H9 (cell line): Measurements from ENCODE around the gene SDK1. TPM values are rescaled to one million over a fixed set of nuclear protein-coding genes. Genes with fewer than 3 reads are reported as not detected.

Experiments
- DNase-seq: peaks from one replicate; pipeline ENCODE4 v3.0.0-alpha.2; 2017
- H2AFZ ChIP-seq: one replicate; pipeline ENCODE4 v1.6.1; 2013; ENCODE audit warnings: mild to moderate bottlenecking, low read length, control low read depth, moderate library complexity
- H2AK5ac ChIP-seq: 2 replicates; pipeline ENCODE4 v1.6.1; 2013; ENCODE audit warnings: low read length, control low read depth, mixed read lengths; ENCODE audit not compliant: insufficient read length
- H2BK120ac ChIP-seq: one replicate; pipeline ENCODE4 v1.6.1; 2013; ENCODE audit warnings: low read depth, mild to moderate bottlenecking, low read length, control low read depth, inconsistent platforms; ENCODE audit not compliant: poor library complexity, severe bottlenecking
- H2BK12ac ChIP-seq: 2 replicates; pipeline ENCODE4 v1.6.1; 2013; ENCODE audit warnings: low read length, control low read depth, mixed read lengths, low read depth; ENCODE audit not compliant: insufficient read length
- H2BK15ac ChIP-seq: 2 replicates; pipeline ENCODE4 v1.6.1; 2013; ENCODE audit warnings: low read depth, low read length, control low read depth
- H2BK20ac ChIP-seq: one replicate; pipeline ENCODE4 v1.6.1; 2013; ENCODE audit warnings: low read depth, mild to moderate bottlenecking, low read length, control low read depth, inconsistent platforms; ENCODE audit not compliant: poor library complexity, severe bottlenecking
- H2BK5ac ChIP-seq: 2 replicates; pipeline ENCODE4 v1.6.1; 2013; ENCODE audit warnings: low read length, control low read depth, mixed read lengths; ENCODE audit not compliant: insufficient read length
- H3K14ac ChIP-seq: 2 replicates; pipeline ENCODE4 v1.6.1; 2013; ENCODE audit warnings: low read length, control low read depth; ENCODE audit not compliant: insufficient read depth
- H3K18ac ChIP-seq: 2 replicates; pipeline ENCODE4 v1.6.1; 2013; ENCODE audit warnings: low read depth, mild to moderate bottlenecking, mixed read lengths, low read length, control low read depth; ENCODE audit not compliant: insufficient read length
- H3K23ac ChIP-seq: 2 replicates; pipeline ENCODE4 v1.6.1; 2013; ENCODE audit warnings: low read length, control low read depth, mixed read lengths, low read depth; ENCODE audit not compliant: insufficient read length
- H3K23me2 ChIP-seq: 2 replicates; pipeline ENCODE4 v1.6.1; 2013; ENCODE audit warnings: low read depth, mild to moderate bottlenecking, mixed read lengths, low read length, control low read depth; ENCODE audit not compliant: insufficient read length, poor library complexity, severe bottlenecking
- H3K27ac ChIP-seq: 2 replicates; pipeline ENCODE4 v1.5.1; 2013; ENCODE audit warnings: low read length, control low read depth, mixed read lengths, low read depth; ENCODE audit not compliant: insufficient read length
- H3K27me3 ChIP-seq: 2 replicates; pipeline ENCODE4 v1.6.1; 2013; ENCODE audit warnings: low read length, control low read depth, inconsistent platforms; ENCODE audit not compliant: insufficient read depth
- H3K4ac ChIP-seq: 2 replicates; pipeline ENCODE4 v1.6.1; 2013; ENCODE audit warnings: low read depth, mild to moderate bottlenecking, control low read depth, inconsistent platforms, low read length, moderate library complexity
- H3K4me1 ChIP-seq: 2 replicates; pipeline ENCODE4 v1.6.1; 2013; ENCODE audit warnings: low read length, control low read depth, inconsistent platforms; ENCODE audit not compliant: insufficient read depth
- H3K4me2 ChIP-seq: 2 replicates; pipeline ENCODE4 v1.6.1; 2013; ENCODE audit warnings: low read length, control low read depth, mixed read lengths; ENCODE audit not compliant: insufficient read length, insufficient read depth
- H3K56ac ChIP-seq: 2 replicates; pipeline ENCODE4 v1.6.1; 2013; ENCODE audit warnings: low read depth, mild to moderate bottlenecking, mixed read lengths, low read length, control low read depth; ENCODE audit not compliant: insufficient read length
- H3K79me1 ChIP-seq: 2 replicates; pipeline ENCODE4 v1.6.1; 2013; ENCODE audit warnings: low read depth, mild to moderate bottlenecking, moderate library complexity, low read length, control low read depth, inconsistent platforms; ENCODE audit not compliant: insufficient read depth, poor library complexity, severe bottlenecking
- H3K79me2 ChIP-seq: 2 replicates; pipeline ENCODE4 v1.6.1; 2013; ENCODE audit warnings: low read length, control low read depth, inconsistent platforms; ENCODE audit not compliant: insufficient read depth
- H3K9ac ChIP-seq: 2 replicates; pipeline ENCODE4 v1.6.1; 2013; ENCODE audit warnings: low read length, control low read depth, mixed read lengths; ENCODE audit not compliant: insufficient read length; ENCODE audit errors: extremely low read depth
- H3K9me3 ChIP-seq: one replicate; pipeline ENCODE4 v1.6.1; 2013; ENCODE audit warnings: low read depth, low read length, inconsistent platforms; ENCODE audit not compliant: control insufficient read depth
- H3T11ph ChIP-seq: one replicate; pipeline ENCODE4 v1.6.1; 2013; ENCODE audit warnings: mild to moderate bottlenecking, low read length, control low read depth, inconsistent platforms
- H4K20me1 ChIP-seq: one replicate; pipeline ENCODE4 v1.6.1; 2013; ENCODE audit not compliant: control insufficient read depth, insufficient read length, insufficient read depth
- H4K5ac ChIP-seq: 2 replicates; pipeline ENCODE4 v1.6.1; 2013; ENCODE audit warnings: low read depth, mild to moderate bottlenecking, mixed read lengths, low read length, control low read depth; ENCODE audit not compliant: insufficient read length
- H4K8ac ChIP-seq: replicated peaks from 2 replicates; pipeline ENCODE4 v1.6.1; 2013; ENCODE audit warnings: low read length, control low read depth, mixed read lengths, low read depth; ENCODE audit not compliant: insufficient read length
- H4K91ac ChIP-seq: 2 replicates; pipeline ENCODE4 v1.6.1; 2013; ENCODE audit warnings: low read depth, mild to moderate bottlenecking, moderate library complexity, mixed read lengths, low read length, control low read depth; ENCODE audit not compliant: insufficient read length
- H3K27ac Mint-ChIP-seq, 3 experiments: 2 replicates in 2 of 3; 3 replicates in 1 of 3; pipeline ENCODE4 v1.8.0; 2020 to 2021; ENCODE audit warnings: mixed read lengths in 3 of 3, mild to moderate bottlenecking in 1 of 3, moderate library complexity in 1 of 3
- H3K27me3 Mint-ChIP-seq: 2 replicates; pipeline ENCODE4 v1.8.0; 2021; ENCODE audit warnings: low read depth, mild to moderate bottlenecking, moderate library complexity, mixed read lengths
- H3K36me3 Mint-ChIP-seq, 3 experiments: 2 replicates in 2 of 3; 3 replicates in 1 of 3; pipeline ENCODE4 v1.8.0; 2020 to 2021; ENCODE audit warnings: low read depth in 3 of 3, mixed read lengths in 3 of 3; ENCODE audit not compliant: insufficient read depth in 1 of 3
- H3K4me1 Mint-ChIP-seq, 2 experiments: 2 replicates each; pipeline ENCODE4 v1.8.0; 2020; ENCODE audit warnings: mixed read lengths in 2 of 2
- H3K4me3 Mint-ChIP-seq, 2 experiments: 2 replicates in 1 of 2; 3 replicates in 1 of 2; pipeline ENCODE4 v1.8.0; 2020 to 2021; ENCODE audit warnings: mild to moderate bottlenecking in 2 of 2, mixed read lengths in 2 of 2, moderate library complexity in 1 of 2
- H3K9me3 Mint-ChIP-seq, 2 experiments: 2 replicates in 1 of 2; 3 replicates in 1 of 2; pipeline ENCODE4 v1.8.0; 2020; ENCODE audit warnings: mild to moderate bottlenecking in 2 of 2, mixed read lengths in 2 of 2, moderate library complexity in 1 of 2
- CTCF ChIP-seq: fragments of 200-600 bp; sonication (generic); conservative IDR thresholded peaks from 3 replicates; pipeline ENCODE4 v1.8.0; 2021; ENCODE audit warnings: antibody characterized with exemption, mild to moderate bottlenecking
- WGBS: extraction: QIAGEN DNeasy Blood & Tissue Kit; methylation state at CpG from one replicate; pipeline ENCODE4 v1.1.7; 2013; ENCODE audit warnings: missing lambda C conversion rate, low lambda C conversion rate, mixed read lengths; ENCODE audit not compliant: insufficient read length; ENCODE audit errors: extremely low coverage; 5-methylcytosine and 5-hydroxymethylcytosine counted together
- total RNA-seq: library from RNA; stranded (reverse); gene quantifications from 2 replicates; pipeline ENCODE4 v1.2.1, GENCODE V29; 2021

SDK1 gene
- total RNA-seq, 1 experiment from 2014 or later, result 8.7 TPM

- Histone ChIP-seq H2BK15ac (no peak overlapping the region), H3K4ac (no peak overlapping the region), H2AK5ac (no peak overlapping the region), H3T11ph (no peak overlapping the region), H3K14ac (no peak overlapping the region), H4K5ac (no peak overlapping the region), H2BK20ac (no peak overlapping the region), H2BK120ac (no peak overlapping the region), H3K56ac (no peak overlapping the region), H4K8ac (no peak overlapping the region), H3K9ac (no peak overlapping the region), H2BK5ac (no peak overlapping the region), H3K79me1 (no peaks in the 10 kb centered on the region), H3K4me2 (no peak overlapping the region), H3K27me3 (no peaks in the 10 kb centered on the region; the same call in 1 of the 2 replicates), H3K23me2 (no peaks in the 10 kb centered on the region), H3K23ac (no peak overlapping the region), H4K91ac (no peak overlapping the region), H3K4me1 (peaks cover 2% of the 10 kb centered on the region; the same call in 1 of the 2 replicates), H3K9me3 (no peaks in the 10 kb centered on the region), H2BK12ac (no peak overlapping the region), H3K79me2 (no peaks in the 10 kb centered on the region), H3K27ac (no peak overlapping the region), H3K18ac (no peak overlapping the region), H2AFZ (no peak overlapping the region), H4K20me1 (no peaks in the 10 kb centered on the region)
- DNase-seq, result peak; percentile 93
- Mint-ChIP-seq H3K36me3 (no peaks in the 10 kb centered on the region), H3K9me3 (no peaks in the 10 kb centered on the region), H3K4me1 (peaks cover 18 to 19% of the 10 kb centered on the region in 2 experiments), H3K27ac (no peak overlapping the region), H3K27me3 (0 out of 2 replicates have a peak, but pooled peaks cover 2% of the 10 kb centered on the region), H3K4me3 (no peak overlapping the region)
- no CpG with 5 or more reads among the region's 13 CpGs for WGBS
- peak; percentile 76 for TF ChIP-seq CTCF
Measured at GRCh38 chr7:3722396-3722922, 421.4 kb downstream of the SDK1 start.
